Stomach (tissue), 9 donors: ENCODE results near the gene ST6GAL2. TPM values are rescaled to one million over a fixed set of nuclear protein-coding genes. Genes with fewer than 3 reads are reported as not detected.

Experiments used
- DNase-seq, 2 donors: peaks; one replicate each; pipeline versions ENCODE4 v3.0.0 to v3.0.0-alpha.2; 2013 to 2019
- H3K27ac ChIP-seq, 5 donors: fragments of 200-600 bp in 4 of 5; sonication (generic) in 4 of 5; one replicate each; pipeline ENCODE4 v1.5.1; 2013 to 2019; ENCODE audit warnings: mild to moderate bottlenecking in 1 of 5, moderate library complexity in 1 of 5
- H3K27me3 ChIP-seq, 3 donors: fragments of 200-600 bp; sonication (generic); one replicate each; pipeline ENCODE4 v1.5.1; 2017 to 2019; ENCODE audit warnings: mixed run types in 1 of 3
- H3K36me3 ChIP-seq, 4 donors: fragments of 200-600 bp; sonication (generic); 1 replicate in 3 of 4; 2 replicates in 1 of 4; pipeline ENCODE4 v1.5.1; 2016 to 2019
- H3K4me1 ChIP-seq, 4 donors: fragments of 200-600 bp; sonication (generic); one replicate each; pipeline ENCODE4 v1.5.1; 2016 to 2019
- H3K4me3 ChIP-seq, 4 donors: fragments of 200-600 bp; sonication (generic) in 3 of 4; one replicate each; pipeline ENCODE4 v1.5.1; 2016 to 2019; ENCODE audit warnings: mild to moderate bottlenecking in 1 of 4
- H3K9me3 ChIP-seq, 4 donors: fragments of 200-600 bp; sonication (generic); one replicate each; pipeline ENCODE4 v1.5.1; 2016 to 2019
- EP300 ChIP-seq: sonication (generic); formaldehyde crosslinking; IDR thresholded peaks from one replicate; pipeline ENCODE4 v1.6.1; 2017; ENCODE audit warnings: antibody characterized with exemption
- POLR2A ChIP-seq, 4 donors: fragments of 450-650 bp; IDR thresholded peaks; one replicate each; pipeline ENCODE4 v1.6.1; 2016; ENCODE audit warnings: antibody characterized with exemption in 4 of 4, control low read depth in 2 of 4, mild to moderate bottlenecking in 1 of 4, moderate library complexity in 1 of 4
- POLR2AphosphoS5 ChIP-seq, 3 donors: sonication (generic); formaldehyde crosslinking; IDR thresholded peaks; one replicate each; pipeline ENCODE4 v1.6.1; 2016; ENCODE audit warnings: antibody characterized with exemption in 3 of 3
- WGBS, 5 donors: extraction: QIAGEN DNeasy Blood & Tissue Kit in 3 of 5; methylation state at CpG; one replicate each; pipeline versions ENCODE4 v1.1.5 to v1.1.7; 2013 to 2018; 5-methylcytosine and 5-hydroxymethylcytosine counted together
- intact Hi-C: fragments of 100-400 bp; cut with DNase I; formaldehyde crosslinking; loops from one replicate; pipeline ENCODE4 v1.15.1; 2023; ENCODE audit warnings: low total_unique reads
- polyA plus RNA-seq, 3 donors: library from polyadenylated mRNA; stranded (reverse); fragments of 200-250 nt; gene quantifications; one replicate each; pipeline ENCODE4 v1.2.3, GENCODE V29; 2013
- total RNA-seq, 5 donors: library from RNA; depleted of rRNA; stranded (reverse); fragments of >200 nt; gene quantifications; one replicate each; pipeline versions ENCODE4 v1.1.0 to v1.2.3, GENCODE V29; 2014 to 2016
- TF ChIP-seq, protein P1 (sequence below), 7 experiments: fragments of 450-650 bp in 4 of 7; fragments of 200-600 bp in 3 of 7; sonication (generic) in 3 of 7; IDR thresholded peaks; one replicate each; pipeline ENCODE4 v1.5.1; 2016 to 2019; ENCODE audit warnings: antibody characterized with exemption in 7 of 7, control low read depth in 2 of 7, mild to moderate bottlenecking in 1 of 7
- donor health status: healthy with polysubstance abuse.
- donor health status: Bipolar disorder and iron deficiency.
- donor health status: healthy.

ST6GAL2 gene
- total and polyA plus RNA-seq, 8 donors = 0.12 to 9.0 (median 0.63) TPM; not detected in 2

DNA sequence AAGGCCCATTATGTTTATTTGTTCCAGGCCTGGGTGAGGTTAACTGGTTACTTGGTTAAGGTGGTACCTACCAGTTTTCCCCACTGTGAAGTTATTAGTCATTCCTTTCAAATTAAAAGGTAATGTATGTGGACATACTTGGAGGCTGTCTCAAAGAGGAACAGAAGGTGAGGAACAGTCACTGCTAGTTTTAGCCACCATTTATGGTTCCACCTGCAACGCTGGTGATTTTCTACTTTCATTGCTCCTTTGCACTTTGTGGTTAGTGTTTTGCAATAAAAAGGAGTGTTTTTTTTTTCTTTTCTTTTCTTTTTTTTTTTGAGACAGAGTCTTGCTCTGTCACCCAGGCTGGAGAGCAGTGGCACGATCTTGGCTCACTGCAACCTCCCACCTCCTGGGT lies 6.1 kb upstream of the ST6GAL2 start:
- TF ChIP-seq POLR2A (IDR thresholded peaks at IDR 0.05) (no peak), EP300 (no peak), POLR2AphosphoS5 (IDR thresholded peaks at IDR 0.05) (no peak)
- TF ChIP-seq, protein P1, sequence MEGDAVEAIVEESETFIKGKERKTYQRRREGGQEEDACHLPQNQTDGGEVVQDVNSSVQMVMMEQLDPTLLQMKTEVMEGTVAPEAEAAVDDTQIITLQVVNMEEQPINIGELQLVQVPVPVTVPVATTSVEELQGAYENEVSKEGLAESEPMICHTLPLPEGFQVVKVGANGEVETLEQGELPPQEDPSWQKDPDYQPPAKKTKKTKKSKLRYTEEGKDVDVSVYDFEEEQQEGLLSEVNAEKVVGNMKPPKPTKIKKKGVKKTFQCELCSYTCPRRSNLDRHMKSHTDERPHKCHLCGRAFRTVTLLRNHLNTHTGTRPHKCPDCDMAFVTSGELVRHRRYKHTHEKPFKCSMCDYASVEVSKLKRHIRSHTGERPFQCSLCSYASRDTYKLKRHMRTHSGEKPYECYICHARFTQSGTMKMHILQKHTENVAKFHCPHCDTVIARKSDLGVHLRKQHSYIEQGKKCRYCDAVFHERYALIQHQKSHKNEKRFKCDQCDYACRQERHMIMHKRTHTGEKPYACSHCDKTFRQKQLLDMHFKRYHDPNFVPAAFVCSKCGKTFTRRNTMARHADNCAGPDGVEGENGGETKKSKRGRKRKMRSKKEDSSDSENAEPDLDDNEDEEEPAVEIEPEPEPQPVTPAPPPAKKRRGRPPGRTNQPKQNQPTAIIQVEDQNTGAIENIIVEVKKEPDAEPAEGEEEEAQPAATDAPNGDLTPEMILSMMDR (IDR thresholded peaks at IDR 0.05) = no peak
- Histone ChIP-seq H3K27ac (no peak overlapping the region), H3K4me3 (no peak overlapping the region), H3K9me3 (no peaks in the 10 kb centered on the region), H3K4me1 (peaks cover 0 to 9% (median 6%) of the 10 kb centered on the region in 4 donors), H3K36me3 (no peaks in the 10 kb centered on the region), H3K27me3 (peaks cover 0 to 11% (median 10%) of the 10 kb centered on the region in 3 donors)
- WGBS, 5 donors = 67 to 83% (median 79%) methylated on average over 2 of the region's 2 CpGs
- no peak for DNase-seq
- intact Hi-C loops = no loop called here

GRCh38 chr2:106890606-106891005 lies 4.6 kb upstream of the ST6GAL2 start:
- Histone ChIP-seq H3K4me3 (no peak overlapping the region), H3K27ac (no peak overlapping the region), H3K36me3 (no peaks in the 10 kb centered on the region), H3K27me3 (peaks cover 0 to 25% (median 23%) of the 10 kb centered on the region in 3 donors), H3K9me3 (no peaks in the 10 kb centered on the region), H3K4me1 (peaks cover 0 to 23% (median 21%) of the 10 kb centered on the region in 4 donors)
- no peak for TF ChIP-seq POLR2AphosphoS5 (IDR thresholded peaks at IDR 0.05)
- TF ChIP-seq, protein P1 (IDR thresholded peaks at IDR 0.05) = no peak
- no peak for TF ChIP-seq EP300
- TF ChIP-seq POLR2A (IDR thresholded peaks at IDR 0.05) = no peak
- DNase-seq = no peak
- intact Hi-C loops = no loop called here
- WGBS, 5 donors = 15 to 33% (median 19%) methylated on average over 5 of the region's 5 CpGs

- 2 to 5% (median 4%) methylated on average over 18 to 71 of the region's 71 CpGs for WGBS, 5 donors
- Histone ChIP-seq H3K9me3 (no peaks in the 10 kb centered on the region), H3K4me3 (peak overlapping the region; percentile 53 to 71 (median 62)), H3K36me3 (no peaks in the 10 kb centered on the region), H3K27ac (peak overlapping the region in 3 of 5 donors; percentile 44 to 58 (median 57)), H3K27me3 (peaks cover 0 to 41% (median 23%) of the 10 kb centered on the region in 3 donors), H3K4me1 (peaks cover 0 to 30% (median 24%) of the 10 kb centered on the region in 4 donors)
- intact Hi-C loops = no loop called here
- TF ChIP-seq POLR2AphosphoS5 (IDR thresholded peaks at IDR 0.05) (no peak), POLR2A (IDR thresholded peaks at IDR 0.05) (no peak), EP300 (no peak)
- TF ChIP-seq, protein P1 (IDR thresholded peaks at IDR 0.05) = no peak
- DNase-seq = peak; percentile 68 to 79
Measured at GRCh38 chr2:106886916-106887758, 1.2 kb upstream of the ST6GAL2 start.

DNA sequence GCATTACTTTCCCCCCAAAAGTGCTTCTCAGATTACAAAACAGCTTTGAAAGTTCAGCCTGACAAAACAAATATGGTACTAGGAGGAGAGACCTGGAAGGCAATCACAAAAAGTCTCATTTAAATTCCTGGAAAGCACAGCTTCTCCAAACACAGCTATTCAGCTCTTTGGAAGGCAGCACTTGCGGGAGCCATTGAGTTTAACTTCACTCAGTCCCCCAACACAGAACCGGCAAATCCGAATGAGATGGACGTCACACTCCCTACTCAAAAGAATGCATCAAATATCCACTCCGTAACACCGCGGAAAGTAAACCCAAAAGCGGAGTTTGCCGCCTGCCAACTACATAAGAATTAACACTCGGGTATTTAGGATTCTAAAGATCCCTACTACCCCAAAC lies 638 bp downstream of the ST6GAL2 start:
- TF ChIP-seq EP300 (no peak), POLR2AphosphoS5 (IDR thresholded peaks at IDR 0.05) (no peak), POLR2A (IDR thresholded peaks at IDR 0.05) (no peak)
- TF ChIP-seq, protein P1 (IDR thresholded peaks at IDR 0.05) = no peak
- Histone ChIP-seq H3K27ac (no peak overlapping the region), H3K9me3 (no peaks in the 10 kb centered on the region), H3K36me3 (no peaks in the 10 kb centered on the region), H3K4me3 (peak overlapping the region in 3 of 4 donors; percentile 53 to 71 (median 69)), H3K4me1 (peaks cover 0 to 30% (median 24%) of the 10 kb centered on the region in 4 donors), H3K27me3 (peaks cover 0 to 41% (median 23%) of the 10 kb centered on the region in 3 donors)
- peak in 1 of 2 donors; percentile 57 for DNase-seq
- intact Hi-C loops = no loop called here
- WGBS, 5 donors = 0 to 3% (median 1%) methylated on average over 10 of the region's 10 CpGs
